Measurements from ENCODE around the gene VPS13D.
A peak's percentile ranks its signal among the peaks of the same experiment; 100 is the strongest.

The VPS13D gene

DNA sequence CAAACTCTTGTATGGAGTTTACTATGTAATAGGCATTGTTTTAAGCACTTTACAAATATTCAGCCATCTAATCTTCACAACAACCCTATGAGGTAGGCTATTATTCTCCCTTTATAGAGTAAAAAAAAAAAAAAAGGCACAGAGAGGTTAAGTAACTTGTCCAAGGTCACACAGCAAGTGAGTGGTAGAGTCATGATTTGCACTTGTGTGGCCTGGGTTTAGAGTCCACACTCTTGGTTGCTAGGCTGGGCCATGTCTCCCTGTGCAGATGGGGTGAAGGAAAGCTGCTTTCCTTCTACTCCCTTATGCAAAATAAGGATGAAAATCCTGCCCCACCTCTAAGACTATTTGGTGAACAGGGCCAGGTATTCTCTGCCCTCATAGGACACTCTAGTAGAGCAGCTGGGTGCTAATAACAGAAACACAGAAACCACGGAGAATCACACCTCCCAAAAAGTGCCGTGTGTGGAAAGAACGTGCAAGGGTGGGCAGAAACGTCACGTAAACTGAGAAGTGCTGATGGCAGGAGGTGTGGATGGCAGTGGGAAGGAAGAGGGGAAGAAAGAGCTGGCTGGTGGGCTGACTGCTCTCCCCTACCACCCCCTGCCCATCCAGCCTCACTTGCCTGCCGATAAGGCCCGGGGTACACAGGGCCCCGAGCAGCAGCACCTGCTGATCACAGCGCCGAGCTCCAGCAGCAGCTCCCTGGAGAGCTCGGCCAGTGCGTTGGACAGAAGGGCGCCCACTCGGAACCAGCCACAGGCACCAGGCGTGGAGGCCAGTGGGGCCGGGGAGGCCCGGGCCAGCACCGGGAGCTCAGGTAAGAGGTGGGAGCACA, 28.3 kb upstream of the VPS13D start:
- TF ChIP-seq TEAD4 (IDR thresholded peaks at IDR 0.05) (no peak), TAF1 (IDR thresholded peaks at IDR 0.05; ENCODE audit: low read depth) (no peak), ZBTB7A (IDR thresholded peaks at IDR 0.05; ENCODE audit: low read depth) (no peak), YY1 (IDR thresholded peaks at IDR 0.05; ENCODE audit: low read depth) (no peak)
- TF ChIP-seq, protein P1, sequence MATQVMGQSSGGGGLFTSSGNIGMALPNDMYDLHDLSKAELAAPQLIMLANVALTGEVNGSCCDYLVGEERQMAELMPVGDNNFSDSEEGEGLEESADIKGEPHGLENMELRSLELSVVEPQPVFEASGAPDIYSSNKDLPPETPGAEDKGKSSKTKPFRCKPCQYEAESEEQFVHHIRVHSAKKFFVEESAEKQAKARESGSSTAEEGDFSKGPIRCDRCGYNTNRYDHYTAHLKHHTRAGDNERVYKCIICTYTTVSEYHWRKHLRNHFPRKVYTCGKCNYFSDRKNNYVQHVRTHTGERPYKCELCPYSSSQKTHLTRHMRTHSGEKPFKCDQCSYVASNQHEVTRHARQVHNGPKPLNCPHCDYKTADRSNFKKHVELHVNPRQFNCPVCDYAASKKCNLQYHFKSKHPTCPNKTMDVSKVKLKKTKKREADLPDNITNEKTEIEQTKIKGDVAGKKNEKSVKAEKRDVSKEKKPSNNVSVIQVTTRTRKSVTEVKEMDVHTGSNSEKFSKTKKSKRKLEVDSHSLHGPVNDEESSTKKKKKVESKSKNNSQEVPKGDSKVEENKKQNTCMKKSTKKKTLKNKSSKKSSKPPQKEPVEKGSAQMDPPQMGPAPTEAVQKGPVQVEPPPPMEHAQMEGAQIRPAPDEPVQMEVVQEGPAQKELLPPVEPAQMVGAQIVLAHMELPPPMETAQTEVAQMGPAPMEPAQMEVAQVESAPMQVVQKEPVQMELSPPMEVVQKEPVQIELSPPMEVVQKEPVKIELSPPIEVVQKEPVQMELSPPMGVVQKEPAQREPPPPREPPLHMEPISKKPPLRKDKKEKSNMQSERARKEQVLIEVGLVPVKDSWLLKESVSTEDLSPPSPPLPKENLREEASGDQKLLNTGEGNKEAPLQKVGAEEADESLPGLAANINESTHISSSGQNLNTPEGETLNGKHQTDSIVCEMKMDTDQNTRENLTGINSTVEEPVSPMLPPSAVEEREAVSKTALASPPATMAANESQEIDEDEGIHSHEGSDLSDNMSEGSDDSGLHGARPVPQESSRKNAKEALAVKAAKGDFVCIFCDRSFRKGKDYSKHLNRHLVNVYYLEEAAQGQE (IDR thresholded peaks at IDR 0.05; ENCODE audit: low read depth) = no peak

DNA sequence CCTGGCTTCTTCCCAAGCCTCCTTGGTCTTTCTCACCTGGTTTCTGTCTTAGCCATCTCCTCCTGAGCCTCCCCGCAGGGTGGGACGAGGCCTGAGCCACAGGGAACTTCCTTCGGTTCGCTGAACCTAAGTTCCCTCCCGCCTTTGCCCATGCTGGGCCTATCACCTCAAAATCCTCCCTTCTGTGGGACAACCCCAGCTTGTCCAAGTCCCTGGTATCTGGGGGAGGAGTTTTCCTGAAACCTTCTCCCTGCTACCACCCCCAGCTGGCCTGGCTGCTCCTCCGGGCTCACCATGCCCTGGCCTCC, 27.7 kb upstream of the VPS13D start:
- TF ChIP-seq TCF12 (IDR thresholded peaks at IDR 0.05; ENCODE audit: low read depth) (peak; percentile 52; the same call in 1 of the 2 replicates), YY1 (IDR thresholded peaks at IDR 0.05; ENCODE audit: low read depth) (no peak), NFIC (IDR thresholded peaks at IDR 0.05) (no peak), ZBTB7A (IDR thresholded peaks at IDR 0.05; ENCODE audit: low read depth) (no peak), RAD21 (IDR thresholded peaks at IDR 0.05; ENCODE audit: low read depth) (no peak), CREB1 (IDR thresholded peaks at IDR 0.05; ENCODE audit: low read depth) (no peak)
- TF ChIP-seq, protein P2, sequence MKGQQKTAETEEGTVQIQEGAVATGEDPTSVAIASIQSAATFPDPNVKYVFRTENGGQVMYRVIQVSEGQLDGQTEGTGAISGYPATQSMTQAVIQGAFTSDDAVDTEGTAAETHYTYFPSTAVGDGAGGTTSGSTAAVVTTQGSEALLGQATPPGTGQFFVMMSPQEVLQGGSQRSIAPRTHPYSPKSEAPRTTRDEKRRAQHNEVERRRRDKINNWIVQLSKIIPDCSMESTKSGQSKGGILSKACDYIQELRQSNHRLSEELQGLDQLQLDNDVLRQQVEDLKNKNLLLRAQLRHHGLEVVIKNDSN (IDR thresholded peaks at IDR 0.05) = no peak
- TF ChIP-seq, protein P3, sequence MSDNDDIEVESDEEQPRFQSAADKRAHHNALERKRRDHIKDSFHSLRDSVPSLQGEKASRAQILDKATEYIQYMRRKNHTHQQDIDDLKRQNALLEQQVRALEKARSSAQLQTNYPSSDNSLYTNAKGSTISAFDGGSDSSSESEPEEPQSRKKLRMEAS (IDR thresholded peaks at IDR 0.05) = peak; percentile 45

DNA sequence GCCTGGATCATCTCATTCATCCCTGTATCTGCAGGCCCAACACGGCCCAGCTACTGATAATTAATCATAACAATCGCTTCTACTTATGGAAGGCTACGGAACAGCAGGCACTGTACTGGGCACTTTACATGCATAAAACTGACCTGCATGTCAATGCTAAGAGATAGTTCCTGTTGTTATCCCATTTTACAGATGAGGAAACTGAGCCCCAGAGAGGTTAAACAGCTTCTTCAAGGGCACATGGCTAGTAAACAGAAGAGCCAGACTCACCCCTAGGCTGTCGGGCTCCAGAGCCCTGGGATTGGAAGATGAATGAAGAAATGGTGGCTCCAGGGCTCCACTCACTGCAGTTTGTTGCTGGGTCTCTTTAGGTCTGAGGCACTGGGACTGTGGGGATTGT, 27.3 kb upstream of the VPS13D start:
- TF ChIP-seq TEAD4 (IDR thresholded peaks at IDR 0.05) (no peak), TCF12 (IDR thresholded peaks at IDR 0.05; ENCODE audit: low read depth) (no peak), RAD21 (IDR thresholded peaks at IDR 0.05; ENCODE audit: low read depth) (no peak), CEBPB (IDR thresholded peaks at IDR 0.05) (no peak), EP300 (IDR thresholded peaks at IDR 0.05; ENCODE audit: borderline replicate concordance) (no peak), EGR1 (IDR thresholded peaks at IDR 0.05) (no peak), CREB1 (IDR thresholded peaks at IDR 0.05; ENCODE audit: low read depth) (no peak), FOXM1 (IDR thresholded peaks at IDR 0.05; ENCODE audit: borderline replicate concordance, low read depth) (no peak), YY1 (IDR thresholded peaks at IDR 0.05; ENCODE audit: low read depth) (no peak), TAF1 (IDR thresholded peaks at IDR 0.05; ENCODE audit: low read depth) (no peak), NFIC (IDR thresholded peaks at IDR 0.05) (no peak)
- TF ChIP-seq, protein P3 (IDR thresholded peaks at IDR 0.05) = no peak
- TF ChIP-seq, protein P2 (IDR thresholded peaks at IDR 0.05) = no peak

DNA sequence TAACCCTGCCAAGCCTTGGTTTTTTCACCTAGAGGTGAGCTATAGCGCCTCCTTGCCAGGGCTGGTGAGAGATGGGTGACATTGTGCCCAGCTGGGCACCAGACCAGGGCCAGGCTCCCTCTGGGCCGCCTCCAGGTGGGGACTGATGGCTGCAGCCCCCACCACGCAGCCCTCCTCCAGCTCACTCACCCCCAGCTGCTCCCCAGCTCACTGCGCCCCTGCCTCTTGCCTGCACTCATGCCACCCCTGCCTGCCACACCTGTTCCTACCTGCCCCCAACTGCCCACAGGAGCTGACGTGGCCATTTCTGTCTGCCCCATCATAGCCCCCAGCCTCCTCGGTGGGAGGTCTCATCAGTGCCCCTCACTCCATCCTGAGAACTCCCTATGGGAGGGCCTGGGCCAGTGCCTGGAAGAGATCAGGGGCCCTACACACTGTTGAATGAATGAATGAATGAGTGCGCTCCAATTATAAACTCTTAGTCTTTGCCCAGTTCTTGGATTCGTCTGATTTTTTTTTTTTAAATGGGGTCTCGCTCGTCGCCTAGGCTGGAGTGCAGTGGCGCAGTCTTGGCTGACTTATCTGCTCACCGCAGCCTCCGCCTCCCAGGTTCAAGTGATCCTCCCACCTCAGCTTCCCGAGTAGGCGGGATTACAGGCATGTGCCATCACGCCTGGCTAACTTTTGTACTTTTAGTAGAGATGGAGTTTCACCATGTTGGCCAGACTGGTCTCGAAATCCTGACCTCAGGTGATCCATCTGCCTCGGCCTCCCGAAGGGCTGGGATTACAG, 26.4 kb upstream of the VPS13D start:
- TF ChIP-seq CEBPB (IDR thresholded peaks at IDR 0.05) (no peak), TAF1 (IDR thresholded peaks at IDR 0.05; ENCODE audit: low read depth) (no peak), EGR1 (IDR thresholded peaks at IDR 0.05) (no peak), YY1 (IDR thresholded peaks at IDR 0.05; ENCODE audit: low read depth) (no peak)
- TF ChIP-seq, protein P2 (IDR thresholded peaks at IDR 0.05) = no peak

DNA sequence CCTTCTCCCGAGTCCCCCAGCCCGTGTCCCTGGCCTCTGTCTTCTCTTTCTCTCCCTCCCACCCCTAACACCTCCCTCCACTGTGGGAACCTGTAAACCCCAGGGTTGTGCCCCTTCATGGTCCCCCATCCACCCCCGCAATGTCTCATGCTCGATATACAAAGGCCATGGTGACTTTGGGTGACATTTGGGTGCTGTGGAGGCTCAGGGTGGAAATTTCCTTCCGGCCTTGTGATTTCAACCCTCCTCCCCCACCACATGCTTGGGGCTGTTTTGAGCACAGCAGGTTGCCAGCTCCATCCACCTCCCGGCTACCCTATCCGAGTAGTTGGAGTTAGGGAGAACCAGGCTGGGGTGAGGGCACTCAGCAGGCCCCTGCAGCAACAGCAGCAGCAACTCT, 25.7 kb upstream of the VPS13D start:
- TF ChIP-seq FOXM1 (IDR thresholded peaks at IDR 0.05; ENCODE audit: borderline replicate concordance, low read depth) (no peak), NFIC (IDR thresholded peaks at IDR 0.05) (no peak), RAD21 (IDR thresholded peaks at IDR 0.05; ENCODE audit: low read depth) (no peak), YY1 (IDR thresholded peaks at IDR 0.05; ENCODE audit: low read depth) (no peak), TEAD4 (IDR thresholded peaks at IDR 0.05) (no peak), TAF1 (IDR thresholded peaks at IDR 0.05; ENCODE audit: low read depth) (no peak), EGR1 (IDR thresholded peaks at IDR 0.05) (no peak)
- TF ChIP-seq, protein P3 (IDR thresholded peaks at IDR 0.05) = no peak

DNA sequence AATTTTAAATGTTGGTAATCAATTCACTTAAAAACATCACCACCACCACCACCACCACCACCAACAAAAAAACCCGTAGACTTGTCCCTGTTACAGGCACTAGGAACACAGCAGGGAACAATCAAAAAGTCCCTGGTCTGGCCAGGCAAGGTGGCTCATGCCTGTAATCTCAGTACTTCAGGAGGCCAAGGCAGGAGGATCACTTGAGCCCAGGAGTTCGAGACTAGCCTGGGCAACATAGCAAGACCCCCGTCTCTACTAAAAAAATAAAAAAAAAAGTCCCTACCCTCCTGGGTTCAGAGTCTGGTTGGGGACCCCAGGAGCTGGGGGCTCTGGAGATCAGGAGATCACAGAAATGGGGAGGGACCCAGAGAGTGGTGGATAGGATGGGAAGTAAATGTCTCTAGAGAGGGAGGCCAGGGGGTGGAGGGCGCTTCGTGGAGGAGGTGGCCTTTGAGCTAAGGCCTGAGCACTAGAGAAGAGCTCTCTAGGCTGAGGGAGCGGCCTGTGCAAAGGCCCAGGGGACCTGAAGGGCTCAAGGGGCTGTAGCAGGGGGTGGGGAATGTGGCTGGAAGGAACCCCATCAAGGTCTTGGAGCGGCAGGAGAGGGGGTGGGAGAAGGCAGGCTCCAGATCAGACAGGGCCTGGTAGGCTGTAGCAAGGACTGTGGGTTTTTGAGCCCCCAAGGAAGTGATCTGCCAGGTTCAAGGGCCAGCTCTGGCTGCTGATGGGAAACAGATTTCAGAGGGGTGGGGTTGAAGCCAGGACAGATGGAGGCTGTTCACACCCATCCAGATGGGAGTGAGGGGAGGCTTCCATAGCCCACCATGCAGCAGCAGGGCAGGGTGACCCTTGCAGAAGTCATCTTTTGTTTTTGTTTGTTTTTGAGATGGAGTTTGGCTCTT, 24.8 kb upstream of the VPS13D start:
- TF ChIP-seq ZBTB7A (IDR thresholded peaks at IDR 0.05; ENCODE audit: low read depth) (no peak), FOXM1 (IDR thresholded peaks at IDR 0.05; ENCODE audit: borderline replicate concordance, low read depth) (no peak), TEAD4 (IDR thresholded peaks at IDR 0.05) (no peak), CEBPB (IDR thresholded peaks at IDR 0.05) (no peak), RAD21 (IDR thresholded peaks at IDR 0.05; ENCODE audit: low read depth) (no peak), EP300 (IDR thresholded peaks at IDR 0.05; ENCODE audit: borderline replicate concordance) (no peak), TCF12 (IDR thresholded peaks at IDR 0.05; ENCODE audit: low read depth) (no peak), TAF1 (IDR thresholded peaks at IDR 0.05; ENCODE audit: low read depth) (no peak), YY1 (IDR thresholded peaks at IDR 0.05; ENCODE audit: low read depth) (no peak), NFIC (IDR thresholded peaks at IDR 0.05) (no peak), CREB1 (IDR thresholded peaks at IDR 0.05; ENCODE audit: low read depth) (no peak), EGR1 (IDR thresholded peaks at IDR 0.05) (no peak)
- TF ChIP-seq, protein P2 (IDR thresholded peaks at IDR 0.05) = no peak
- TF ChIP-seq, protein P3 (IDR thresholded peaks at IDR 0.05) = no peak
- TF ChIP-seq, protein P1 (IDR thresholded peaks at IDR 0.05; ENCODE audit: low read depth) = no peak
